Hippocampal formation (tissue), 2 donors: ENCODE measurements around the gene RPL37A.

Experiments
- DNase-seq, 2 donors: peaks; one replicate each; lab custom pipeline; 2025; lab: John Stamatoyannopoulos, UW

Gene RPL37A

GRCh38 chr2:216548901-216549331 lies 50.3 kb downstream of the RPL37A start:
- DNase-seq, result peak in 1 of 2 donors; percentile 9

GRCh38 chr2:216549926-216550690 lies 51.5 kb downstream of the RPL37A start:
- DNase-seq, result no peak

- DNase-seq, result no peak
Observed at GRCh38 chr2:216551234-216552068, 52.8 kb downstream of the RPL37A start.

- no peak for DNase-seq
Observed at GRCh38 chr2:216553093-216553478, 54.4 kb downstream of the RPL37A start.
